GM18511 (cell line): ENCODE results near the gene PTGES3.
"Not testable (repeated sequence)": the region's sequence is repeated elsewhere in the genome, so short reads cannot be mapped to it uniquely, and the experiment has no call there.

Source experiments
- ATAC-seq: cut with Tn5 transposase; IDR thresholded peaks from one replicate; pipeline ENCODE4 v1.9.1; 2021; ENCODE audit warnings: mild to moderate bottlenecking, moderate library complexity; ENCODE audit not compliant: unreplicated experiment

Gene PTGES3

GRCh38 chr12:56709759-56710376 is 21.8 kb upstream of the PTGES3 start:
- no peak for ATAC-seq

- not testable (repeated sequence) for ATAC-seq
Measured at GRCh38 chr12:56704522-56704921, 16.4 kb upstream of the PTGES3 start.

- no peak for ATAC-seq
Measured at GRCh38 chr12:56699020-56699661, 11.1 kb upstream of the PTGES3 start.

- no peak for ATAC-seq
Measured at GRCh38 chr12:56695327-56696101, 7.4 kb upstream of the PTGES3 start.

- no peak for ATAC-seq
Measured at GRCh38 chr12:56694161-56694560, 6.1 kb upstream of the PTGES3 start.

- no peak for ATAC-seq
Measured at GRCh38 chr12:56688846-56689109, 694 bp upstream of the PTGES3 start.

GRCh38 chr12:56687223-56688128 is 608 bp downstream of the PTGES3 start:
- no peak for ATAC-seq

GRCh38 chr12:56684745-56685359 is 3.2 kb downstream of the PTGES3 start:
- ATAC-seq = no peak

- ATAC-seq = no peak
Measured at GRCh38 chr12:56682323-56682722, 5.8 kb downstream of the PTGES3 start.

- ATAC-seq = no peak
Measured at GRCh38 chr12:56679883-56680575, 8.1 kb downstream of the PTGES3 start.

GRCh38 chr12:56678852-56679251 is 9.2 kb downstream of the PTGES3 start:
- ATAC-seq = no peak

- ATAC-seq = peak; percentile 75
Measured at GRCh38 chr12:56677680-56678079, 10.4 kb downstream of the PTGES3 start.

- ATAC-seq = no peak
Measured at GRCh38 chr12:56676851-56677580, 11.1 kb downstream of the PTGES3 start.

- ATAC-seq = no peak
Measured at GRCh38 chr12:56671608-56672007, 16.5 kb downstream of the PTGES3 start.

GRCh38 chr12:56670836-56671235 is 17.2 kb downstream of the PTGES3 start:
- no peak for ATAC-seq

- no peak for ATAC-seq
Measured at GRCh38 chr12:56668197-56668457, 20.0 kb downstream of the PTGES3 start.

- ATAC-seq = no peak
Measured at GRCh38 chr12:56661979-56662638, 26.0 kb downstream of the PTGES3 start.

- ATAC-seq = no peak
Measured at GRCh38 chr12:56661560-56661959, 26.5 kb downstream of the PTGES3 start.

- no peak for ATAC-seq
Measured at GRCh38 chr12:56658921-56659320, 29.2 kb downstream of the PTGES3 start.
